Neural progenitor cell (in vitro differentiated cells): ENCODE results near the gene SCMH1. TPM values are rescaled to one million over a fixed set of nuclear protein-coding genes. Genes with fewer than 3 reads are reported as not detected.
"Not testable (repeated sequence)": the region's sequence is repeated elsewhere in the genome, so short reads cannot be mapped to it uniquely, and the experiment has no call there.

Source experiments
- DNase-seq: peaks from one replicate; pipeline ENCODE4 v3.0.0-alpha.2; 2016; ENCODE audit warnings: low spot score
- H2AFZ ChIP-seq: fragments of 200-600 bp; sonication (generic); replicated peaks from 2 replicates; pipeline ENCODE4 v1.6.1; 2016; ENCODE audit warnings: antibody characterized with exemption
- H3F3A ChIP-seq: fragments of 200-600 bp; sonication (generic); 2 replicates; pipeline ENCODE4 v1.6.1; 2016; ENCODE audit warnings: antibody characterized with exemption, low read depth
- H3K27ac ChIP-seq: fragments of 200-600 bp; sonication (generic); 2 replicates; pipeline ENCODE4 v1.5.1; 2016; ENCODE audit warnings: mild to moderate bottlenecking
- H3K27me3 ChIP-seq: fragments of 200-600 bp; sonication (generic); 2 replicates; pipeline ENCODE4 v1.6.1; 2016; ENCODE audit warnings: mild to moderate bottlenecking, moderate library complexity
- H3K36me3 ChIP-seq: fragments of 200-600 bp; sonication (generic); 2 replicates; pipeline ENCODE4 v1.5.1; 2016
- H3K4me1 ChIP-seq: fragments of 200-600 bp; sonication (generic); 2 replicates; pipeline ENCODE4 v1.6.1; 2016; ENCODE audit warnings: mixed run types
- H3K4me2 ChIP-seq: fragments of 200-600 bp; sonication (generic); 2 replicates; pipeline ENCODE4 v1.6.1; 2016
- H3K4me3 ChIP-seq: fragments of 200-600 bp; sonication (generic); 2 replicates; pipeline ENCODE4 v1.5.1; 2016
- H3K79me2 ChIP-seq: fragments of 200-600 bp; sonication (generic); 2 replicates; pipeline ENCODE4 v1.6.1; 2016; ENCODE audit warnings: low read depth
- H3K9ac ChIP-seq: fragments of 200-600 bp; sonication (generic); 2 replicates; pipeline ENCODE4 v1.6.1; 2016
- H3K9me3 ChIP-seq: fragments of 200-600 bp; sonication (generic); 2 replicates; pipeline ENCODE4 v1.5.1; 2016; ENCODE audit warnings: low read depth
- H4K20me1 ChIP-seq: fragments of 200-600 bp; sonication (generic); 2 replicates; pipeline ENCODE4 v1.6.1; 2016; ENCODE audit warnings: low read depth
- H3K27ac Mint-ChIP-seq: 3 replicates; pipeline ENCODE4 v1.8.0; 2021; ENCODE audit warnings: mixed read lengths
- H3K27me3 Mint-ChIP-seq: 2 replicates; pipeline ENCODE4 v1.8.0; 2022; ENCODE audit warnings: low read depth, mild to moderate bottlenecking, inconsistent platforms, moderate library complexity, mixed read lengths; ENCODE audit not compliant: insufficient read depth
- H3K36me3 Mint-ChIP-seq: 3 replicates; pipeline ENCODE4 v1.8.0; 2021; ENCODE audit warnings: mixed read lengths
- H3K4me1 Mint-ChIP-seq: 3 replicates; pipeline ENCODE4 v1.8.0; 2021; ENCODE audit warnings: mixed read lengths
- H3K4me3 Mint-ChIP-seq: 3 replicates; pipeline ENCODE4 v1.8.0; 2021; ENCODE audit warnings: mild to moderate bottlenecking, moderate library complexity, mixed read lengths
- H3K9me3 Mint-ChIP-seq: 3 replicates; pipeline ENCODE4 v1.8.0; 2020; ENCODE audit warnings: mixed read lengths
- EZH2 ChIP-seq: fragments of 200-600 bp; sonication (generic); IDR thresholded peaks from 2 replicates; pipeline ENCODE4 v1.6.1; 2017; ENCODE audit warnings: antibody characterized with exemption, mild to moderate bottlenecking, moderate library complexity
- EZH2phosphoT487 ChIP-seq: fragments of 200-600 bp; sonication (generic); IDR thresholded peaks from 2 replicates; pipeline ENCODE4 v1.6.1; 2017; ENCODE audit warnings: antibody characterized with exemption
- total RNA-seq: library from RNA; depleted of rRNA; stranded (reverse); fragments of >200 nt; gene quantifications from 2 replicates; pipeline ENCODE4 v1.2.3, GENCODE V29; 2015; ENCODE audit warnings: low replicate concordance
- TF ChIP-seq, protein P1 (sequence below): fragments of 200-600 bp; sonication (generic); IDR thresholded peaks from 2 replicates; pipeline ENCODE4 v1.5.1; 2017; ENCODE audit warnings: antibody characterized with exemption, mild to moderate bottlenecking

Gene SCMH1
- total RNA-seq, 1 donor from 2014 or later = 16.1 TPM

GRCh38 chr1:41184446-41184845, 57.7 kb downstream of the SCMH1 start:
- H3K27ac Mint-ChIP-seq = peak overlapping the region; percentile 14
- H3K27me3 ChIP-seq = no peaks in the 10 kb centered on the region

GRCh38 chr1:41178230-41178629, 63.9 kb downstream of the SCMH1 start:
- H3K79me2 ChIP-seq, H3K4me2 ChIP-seq, H3K27me3 Mint-ChIP-seq, H3K9me3 ChIP-seq, H3F3A ChIP-seq, H2AFZ ChIP-seq, H3K36me3 ChIP-seq, H3K27ac ChIP-seq, DNase-seq, H4K20me1 ChIP-seq, H3K27ac Mint-ChIP-seq, H3K4me3 Mint-ChIP-seq, H3K9ac ChIP-seq, H3K4me1 Mint-ChIP-seq, H3K4me1 ChIP-seq, H3K4me3 ChIP-seq, H3K27me3 ChIP-seq: not testable (repeated sequence)
- Mint-ChIP-seq H3K9me3 (peaks cover 53% of the 10 kb centered on the region), H3K36me3 (peaks cover 45% of the 10 kb centered on the region)

More at GRCh38 chr1:41184446-41184845, 57.7 kb downstream of the SCMH1 start:
- Histone ChIP-seq H4K20me1 (no peaks in the 10 kb centered on the region), H3K9me3 (no peaks in the 10 kb centered on the region), H3F3A (peaks cover 8% of the 10 kb centered on the region), H3K9ac (no peak overlapping the region), H3K4me1 (peaks cover 7% of the 10 kb centered on the region), H3K27ac (no peak overlapping the region), H2AFZ (no peak overlapping the region), H3K4me3 (no peak overlapping the region), H3K4me2 (no peak overlapping the region), H3K79me2 (no peaks in the 10 kb centered on the region), H3K36me3 (peaks cover 7% of the 10 kb centered on the region)
- Mint-ChIP-seq H3K4me3 (no peak overlapping the region), H3K4me1 (peaks cover 7% of the 10 kb centered on the region), H3K27me3 (no peaks in the 10 kb centered on the region), H3K36me3 (peaks cover 23% of the 10 kb centered on the region), H3K9me3 (peaks cover 22% of the 10 kb centered on the region)
- DNase-seq = peak; percentile 34
- no peak for TF ChIP-seq EZH2phosphoT487
- TF ChIP-seq, protein P1, sequence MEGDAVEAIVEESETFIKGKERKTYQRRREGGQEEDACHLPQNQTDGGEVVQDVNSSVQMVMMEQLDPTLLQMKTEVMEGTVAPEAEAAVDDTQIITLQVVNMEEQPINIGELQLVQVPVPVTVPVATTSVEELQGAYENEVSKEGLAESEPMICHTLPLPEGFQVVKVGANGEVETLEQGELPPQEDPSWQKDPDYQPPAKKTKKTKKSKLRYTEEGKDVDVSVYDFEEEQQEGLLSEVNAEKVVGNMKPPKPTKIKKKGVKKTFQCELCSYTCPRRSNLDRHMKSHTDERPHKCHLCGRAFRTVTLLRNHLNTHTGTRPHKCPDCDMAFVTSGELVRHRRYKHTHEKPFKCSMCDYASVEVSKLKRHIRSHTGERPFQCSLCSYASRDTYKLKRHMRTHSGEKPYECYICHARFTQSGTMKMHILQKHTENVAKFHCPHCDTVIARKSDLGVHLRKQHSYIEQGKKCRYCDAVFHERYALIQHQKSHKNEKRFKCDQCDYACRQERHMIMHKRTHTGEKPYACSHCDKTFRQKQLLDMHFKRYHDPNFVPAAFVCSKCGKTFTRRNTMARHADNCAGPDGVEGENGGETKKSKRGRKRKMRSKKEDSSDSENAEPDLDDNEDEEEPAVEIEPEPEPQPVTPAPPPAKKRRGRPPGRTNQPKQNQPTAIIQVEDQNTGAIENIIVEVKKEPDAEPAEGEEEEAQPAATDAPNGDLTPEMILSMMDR = no peak

- H3K9me3 Mint-ChIP-seq = peaks cover 57% of the 10 kb centered on the region
- H3K4me1 ChIP-seq = no peaks in the 10 kb centered on the region
- H3K36me3 Mint-ChIP-seq = peaks cover 46% of the 10 kb centered on the region
- no peaks in the 10 kb centered on the region for H3F3A ChIP-seq
- H2AFZ ChIP-seq = no peak overlapping the region
- no peaks in the 10 kb centered on the region for H3K36me3 ChIP-seq
- no peaks in the 10 kb centered on the region for H3K79me2 ChIP-seq
- no peaks in the 10 kb centered on the region for H4K20me1 ChIP-seq
- no peak for DNase-seq
- H3K4me3 ChIP-seq = no peak overlapping the region
- H3K4me1 Mint-ChIP-seq = no peaks in the 10 kb centered on the region
- no peak overlapping the region for H3K9ac ChIP-seq
- no peaks in the 10 kb centered on the region for H3K27me3 Mint-ChIP-seq
- no peak overlapping the region for H3K27ac ChIP-seq
- no peak overlapping the region for H3K4me3 Mint-ChIP-seq
- H3K9me3 ChIP-seq = peaks cover 4% of the 10 kb centered on the region
- H3K27ac Mint-ChIP-seq = no peak overlapping the region
- no peak overlapping the region for H3K4me2 ChIP-seq
- TF ChIP-seq EZH2phosphoT487 (no peak), EZH2 (no peak)
- TF ChIP-seq, protein P1 = no peak
- no peaks in the 10 kb centered on the region for H3K27me3 ChIP-seq
Observed at GRCh38 chr1:41175546-41175945, 66.6 kb downstream of the SCMH1 start.

GRCh38 chr1:41174170-41174569, 67.9 kb downstream of the SCMH1 start:
- no peak overlapping the region for H3K4me3 Mint-ChIP-seq
- TF ChIP-seq, protein P1 = no peak
- TF ChIP-seq EZH2 (no peak), EZH2phosphoT487 (no peak)

More at GRCh38 chr1:41174170-41174569, 67.9 kb downstream of the SCMH1 start:
- peaks cover 4% of the 10 kb centered on the region for H3K9me3 ChIP-seq
- no peak overlapping the region for H3K9ac ChIP-seq
- Mint-ChIP-seq H3K9me3 (peaks cover 50% of the 10 kb centered on the region), H3K27ac (no peak overlapping the region), H3K27me3 (no peaks in the 10 kb centered on the region), H3K36me3 (peaks cover 44% of the 10 kb centered on the region), H3K4me1 (no peaks in the 10 kb centered on the region)
- no peak overlapping the region for H3K4me2 ChIP-seq
- H3K79me2 ChIP-seq = no peaks in the 10 kb centered on the region
- no peaks in the 10 kb centered on the region for H3K27me3 ChIP-seq
- no peaks in the 10 kb centered on the region for H3K36me3 ChIP-seq
- no peak overlapping the region for H3K4me3 ChIP-seq
- H2AFZ ChIP-seq = no peak overlapping the region
- no peaks in the 10 kb centered on the region for H3F3A ChIP-seq
- H3K27ac ChIP-seq = no peak overlapping the region
- no peaks in the 10 kb centered on the region for H4K20me1 ChIP-seq
- DNase-seq = no peak
- no peaks in the 10 kb centered on the region for H3K4me1 ChIP-seq
